ENCODE results near the gene FUT2. TPM values are rescaled to one million over a fixed set of nuclear protein-coding genes. Genes with fewer than 3 reads are reported as not detected.
"Not testable (repeated sequence)": the region's sequence is repeated elsewhere in the genome, so short reads cannot be mapped to it uniquely, and the experiment has no call there.

Gene FUT2
- total RNA-seq, 4 donors from 2014 or later = 0.44 TPM; not detected in 3

DNA sequence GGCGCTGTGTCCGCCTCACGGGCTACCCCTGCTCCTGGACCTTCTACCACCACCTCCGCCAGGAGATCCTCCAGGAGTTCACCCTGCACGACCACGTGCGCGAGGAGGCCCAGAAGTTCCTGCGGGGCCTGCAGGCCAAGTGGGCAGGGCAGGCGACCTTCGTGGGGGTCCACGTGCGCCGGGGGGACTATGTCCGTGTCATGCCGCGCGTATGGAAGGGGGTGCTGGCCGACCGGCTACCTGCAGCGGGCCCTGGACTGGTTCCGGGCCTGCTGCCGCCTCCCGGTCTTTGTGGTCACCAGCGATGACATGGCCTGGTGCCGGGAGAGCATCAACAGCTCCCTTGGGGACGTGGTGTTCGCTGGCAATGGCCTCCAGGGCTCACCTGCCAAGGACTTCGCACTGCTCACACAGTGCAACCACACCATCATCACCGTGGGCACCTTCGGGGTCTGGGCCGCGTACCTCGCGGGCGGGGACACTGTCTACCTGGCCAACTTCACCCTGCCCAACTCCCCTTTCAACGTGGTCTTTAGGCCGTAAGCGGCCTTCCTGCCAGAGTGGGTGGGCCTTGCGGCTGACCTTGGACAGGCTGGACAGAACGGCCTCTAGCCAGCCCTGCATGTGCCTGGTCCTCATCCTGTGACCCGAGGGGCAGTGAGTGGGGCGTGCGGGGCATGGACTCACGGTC lies 15.2 kb upstream of the FUT2 start:
- Histone ChIP-seq H3K36me3 (no peaks in the 10 kb centered on the region), H3K4me1 (peaks cover 0 to 17% (median 3%) of the 10 kb centered on the region in 4 donors), H3K27ac (peak overlapping the region in 1 of 4 donors; percentile 27), H3K9me3 (no peaks in the 10 kb centered on the region), H3K4me3 (no peak overlapping the region), H3K27me3 (no peaks in the 10 kb centered on the region)
- no peak for DNase-seq (ENCODE audit: low spot score in 2 of 2)
- TF ChIP-seq POLR2A (IDR thresholded peaks at IDR 0.05) = no peak
- TF ChIP-seq CTCF (IDR thresholded peaks at IDR 0.05) = no peak
- TF ChIP-seq EP300 (IDR thresholded peaks at IDR 0.05) = no peak
- 88 to 92% methylated on average over 21 to 42 of the region's 45 CpGs for WGBS, 2 donors

DNA sequence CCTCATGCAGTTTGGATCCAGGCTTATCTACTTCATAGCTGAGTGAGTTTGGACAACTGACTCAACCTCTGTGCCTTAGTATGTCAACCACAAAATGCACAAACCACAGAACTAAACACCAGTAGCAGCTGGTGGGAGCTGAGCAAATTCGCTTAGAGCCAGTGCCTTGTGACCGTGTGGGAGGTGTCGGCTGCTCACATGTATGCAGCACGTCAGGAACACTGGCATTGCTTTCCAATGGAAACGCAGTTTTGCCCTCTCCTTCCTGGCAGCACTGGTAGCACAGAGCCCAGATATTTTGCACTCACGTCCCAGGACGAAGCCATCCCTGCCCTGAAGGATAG lies 14.7 kb upstream of the FUT2 start:
- 59 to 68% methylated on average over 7 of the region's 7 CpGs for WGBS, 2 donors
- H3K4me1 ChIP-seq = peaks cover 0 to 13% (median 0%) of the 10 kb centered on the region in 4 donors

DNA sequence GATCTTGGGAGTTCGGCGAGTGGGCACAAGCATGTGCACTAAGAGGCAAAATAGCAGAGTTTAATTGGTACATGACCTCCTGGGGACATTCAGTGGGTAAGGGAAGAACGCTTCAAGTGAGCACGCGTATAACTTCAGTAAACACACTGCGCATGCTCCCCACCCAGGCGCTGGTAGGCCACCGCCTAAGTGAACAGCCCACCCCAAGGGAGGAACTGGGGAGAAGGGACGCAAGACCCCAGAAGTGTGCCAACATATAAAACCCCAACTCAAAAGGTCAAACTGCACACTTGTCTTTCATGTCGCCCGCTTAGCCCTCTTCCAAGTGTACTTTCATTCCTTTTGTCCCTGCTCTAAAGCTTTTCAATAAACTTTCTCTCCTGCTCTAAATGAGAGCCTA lies 12.4 kb upstream of the FUT2 start:
- no peaks in the 10 kb centered on the region for H3K36me3 ChIP-seq
- peaks cover 0 to 13% (median 0%) of the 10 kb centered on the region in 4 donors for H3K4me1 ChIP-seq
- peak overlapping the region in 1 of 4 donors; percentile 25 for H3K4me3 ChIP-seq
- no peak overlapping the region for H3K27ac ChIP-seq
- 30 to 41% methylated on average over 11 of the region's 11 CpGs for WGBS, 2 donors
- H3K9me3 ChIP-seq = no peaks in the 10 kb centered on the region
- H3K27me3 ChIP-seq = no peaks in the 10 kb centered on the region
- peak in 1 of 2 donors; percentile 33 for DNase-seq (ENCODE audit: low spot score in 2 of 2)
- no peak for TF ChIP-seq POLR2A (IDR thresholded peaks at IDR 0.05)
- no peak for TF ChIP-seq EP300 (IDR thresholded peaks at IDR 0.05)
- TF ChIP-seq CTCF (IDR thresholded peaks at IDR 0.05) = no peak

More for the DNA sequence above, 14.7 kb upstream of the FUT2 start:
- no peak overlapping the region for H3K4me3 ChIP-seq
- no peaks in the 10 kb centered on the region for H3K27me3 ChIP-seq
- no peak for DNase-seq (ENCODE audit: low spot score in 2 of 2)
- no peaks in the 10 kb centered on the region for H3K9me3 ChIP-seq
- peak overlapping the region in 1 of 4 donors; percentile 27 for H3K27ac ChIP-seq
- no peak for TF ChIP-seq POLR2A (IDR thresholded peaks at IDR 0.05)
- peak in 1 of 2 donors; percentile 34 for TF ChIP-seq EP300 (IDR thresholded peaks at IDR 0.05)
- no peaks in the 10 kb centered on the region for H3K36me3 ChIP-seq

DNA sequence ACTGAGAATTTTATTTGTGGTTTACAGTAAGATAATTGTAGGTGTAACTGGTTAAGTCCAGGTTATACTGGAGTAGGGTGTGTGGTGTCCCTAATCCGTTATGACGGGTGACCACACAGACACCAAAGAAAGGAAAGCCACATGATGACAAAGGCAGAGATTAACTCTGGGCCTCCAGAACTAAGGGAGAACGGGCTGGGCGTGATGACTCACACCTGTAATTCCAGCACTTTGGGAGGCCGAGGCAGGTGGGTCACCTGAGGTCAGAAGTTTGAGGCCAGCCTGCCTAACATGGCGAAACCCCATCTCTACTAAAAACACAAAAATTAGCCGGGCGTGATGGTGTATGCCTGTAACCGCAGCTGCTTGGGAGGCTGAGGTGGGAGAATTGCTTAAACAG lies 10.2 kb upstream of the FUT2 start:
- Histone ChIP-seq H3K4me3 (no peak overlapping the region), H3K9me3 (no peaks in the 10 kb centered on the region), H3K27me3 (no peaks in the 10 kb centered on the region), H3K4me1 (peaks cover 0 to 13% (median 0%) of the 10 kb centered on the region in 4 donors), H3K27ac (no peak overlapping the region), H3K36me3 (no peaks in the 10 kb centered on the region)
- no peak for TF ChIP-seq CTCF (IDR thresholded peaks at IDR 0.05)
- no peak for TF ChIP-seq EP300 (IDR thresholded peaks at IDR 0.05)
- TF ChIP-seq POLR2A (IDR thresholded peaks at IDR 0.05) = no peak
- 85 to 90% methylated on average over 9 of the region's 9 CpGs for WGBS, 2 donors
- DNase-seq (ENCODE audit: low spot score in 2 of 2) = no peak

DNA sequence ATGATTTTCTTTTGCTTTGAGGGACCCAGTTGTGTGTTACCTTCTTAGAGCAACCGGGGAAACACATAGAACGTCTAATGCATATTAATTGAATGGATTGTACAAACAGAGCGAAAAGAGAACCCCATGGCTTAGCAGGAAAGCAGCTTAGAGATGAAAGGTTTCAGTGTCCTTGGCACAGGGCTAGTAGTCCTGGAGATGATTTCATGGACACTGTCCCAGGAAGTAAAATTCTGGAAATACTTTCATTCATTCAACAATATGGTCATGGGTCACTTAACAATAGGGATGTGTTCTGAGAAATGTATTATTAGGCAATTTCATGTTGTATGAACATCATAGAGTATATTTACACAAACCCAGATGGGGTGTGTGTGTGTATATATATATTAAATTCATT lies 9.7 kb upstream of the FUT2 start:
- WGBS, 2 donors = 42 to 56% methylated on average over 3 of the region's 3 CpGs
- TF ChIP-seq EP300 (IDR thresholded peaks at IDR 0.05) (no peak), CTCF (IDR thresholded peaks at IDR 0.05) (no peak)

DNA sequence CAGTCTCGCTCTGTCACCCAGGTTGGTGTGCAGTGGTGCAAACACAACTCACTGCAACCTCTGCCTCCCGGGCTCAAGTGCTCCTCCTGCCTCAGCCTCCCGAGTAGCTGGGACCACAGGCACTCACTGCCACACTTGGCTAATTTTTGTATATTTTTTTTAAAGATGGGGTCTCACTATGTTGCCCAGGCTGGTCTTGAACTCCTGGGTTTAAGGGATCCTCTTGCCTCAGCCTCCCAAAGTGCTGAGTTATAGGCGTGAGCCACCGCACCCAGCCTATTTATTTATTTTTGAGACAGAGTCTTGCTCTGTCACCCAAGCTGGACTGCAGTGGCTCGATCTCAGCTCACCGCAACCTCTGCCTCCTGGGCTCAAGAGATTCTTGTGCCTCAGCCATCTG lies 9.1 kb upstream of the FUT2 start:
- H3K27me3 ChIP-seq; H3K9me3 ChIP-seq; H3K36me3 ChIP-seq; DNase-seq (ENCODE audit: low spot score in 2 of 2); H3K4me3 ChIP-seq; H3K27ac ChIP-seq: not testable (repeated sequence)
- peaks cover 0 to 13% (median 0%) of the 10 kb centered on the region in 4 donors for H3K4me1 ChIP-seq
- WGBS, 2 donors = 94% methylated on average over 7 of the region's 7 CpGs

More for the DNA sequence above, 9.7 kb upstream of the FUT2 start:
- Histone ChIP-seq H3K9me3 (no peaks in the 10 kb centered on the region), H3K4me1 (peaks cover 0 to 13% (median 0%) of the 10 kb centered on the region in 4 donors), H3K36me3 (no peaks in the 10 kb centered on the region), H3K4me3 (no peak overlapping the region), H3K27ac (no peak overlapping the region), H3K27me3 (no peaks in the 10 kb centered on the region)
- no peak for DNase-seq (ENCODE audit: low spot score in 2 of 2)
